ENCODE results near the gene KIRREL3. TPM values are rescaled to one million over a fixed set of nuclear protein-coding genes. Genes with fewer than 3 reads are reported as not detected.
A peak's percentile ranks its signal among the peaks of the same experiment; 100 is the strongest.

The KIRREL3 gene
- total RNA-seq, 3 donors from 2014 or later = 0.32 to 0.33 TPM; not detected in 1

- Histone ChIP-seq H3K36me3 (no peaks in the 10 kb centered on the region), H3K9me3 (no peaks in the 10 kb centered on the region), H3K4me3 (no peak overlapping the region), H3K27ac (no peak overlapping the region), H3K27me3 (peaks cover 0 to 2% of the 10 kb centered on the region in 2 donors), H3K4me1 (no peaks in the 10 kb centered on the region)
- intact Hi-C loops (cut with DNase I; ENCODE audit: low total_unique reads) = no loop called here
- DNase-seq (ENCODE audit: low spot score in 2 of 2) = no peak
- TF ChIP-seq POLR2AphosphoS5 (IDR thresholded peaks at IDR 0.05) (no peak), POLR2A (IDR thresholded peaks at IDR 0.05) (no peak), CTCF (IDR thresholded peaks at IDR 0.05) (no peak)
These were observed 564.3 kb downstream of the KIRREL3 start for GRCh38 chr11:126436209-126436755.

DNA sequence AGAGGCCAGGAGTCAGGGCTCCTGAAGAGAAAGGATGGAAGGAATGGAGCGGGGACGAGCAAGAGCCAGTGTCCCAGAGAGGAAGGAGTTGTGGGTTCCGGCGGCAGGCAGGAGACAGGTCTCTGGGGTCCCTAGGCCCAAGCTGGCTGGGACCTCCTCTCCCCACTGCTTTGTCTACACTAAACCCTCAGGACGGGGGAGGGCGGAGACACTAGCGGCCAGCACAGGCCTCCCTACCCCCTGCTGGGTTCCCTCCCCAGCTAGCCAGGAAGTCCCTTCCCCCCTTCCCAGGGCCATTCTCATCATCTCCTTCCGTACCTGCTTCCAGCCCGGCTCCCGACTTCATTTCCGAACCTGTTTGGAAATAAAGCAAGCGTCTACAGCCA, 565.6 kb downstream of the KIRREL3 start:
- Histone ChIP-seq H3K4me1 (no peaks in the 10 kb centered on the region), H3K9me3 (no peaks in the 10 kb centered on the region), H3K4me3 (no peak overlapping the region), H3K27ac (no peak overlapping the region), H3K27me3 (no peaks in the 10 kb centered on the region), H3K36me3 (no peaks in the 10 kb centered on the region)
- TF ChIP-seq CTCF (IDR thresholded peaks at IDR 0.05) (no peak), POLR2A (IDR thresholded peaks at IDR 0.05) (no peak), POLR2AphosphoS5 (IDR thresholded peaks at IDR 0.05) (no peak)
- intact Hi-C loops (cut with DNase I; ENCODE audit: low total_unique reads) = loop anchor here (2.0 kb wide), 1 partner anchor 78 kb away; no protein-coding TSS in a partner anchor
- DNase-seq (ENCODE audit: low spot score in 2 of 2) = no peak

DNA sequence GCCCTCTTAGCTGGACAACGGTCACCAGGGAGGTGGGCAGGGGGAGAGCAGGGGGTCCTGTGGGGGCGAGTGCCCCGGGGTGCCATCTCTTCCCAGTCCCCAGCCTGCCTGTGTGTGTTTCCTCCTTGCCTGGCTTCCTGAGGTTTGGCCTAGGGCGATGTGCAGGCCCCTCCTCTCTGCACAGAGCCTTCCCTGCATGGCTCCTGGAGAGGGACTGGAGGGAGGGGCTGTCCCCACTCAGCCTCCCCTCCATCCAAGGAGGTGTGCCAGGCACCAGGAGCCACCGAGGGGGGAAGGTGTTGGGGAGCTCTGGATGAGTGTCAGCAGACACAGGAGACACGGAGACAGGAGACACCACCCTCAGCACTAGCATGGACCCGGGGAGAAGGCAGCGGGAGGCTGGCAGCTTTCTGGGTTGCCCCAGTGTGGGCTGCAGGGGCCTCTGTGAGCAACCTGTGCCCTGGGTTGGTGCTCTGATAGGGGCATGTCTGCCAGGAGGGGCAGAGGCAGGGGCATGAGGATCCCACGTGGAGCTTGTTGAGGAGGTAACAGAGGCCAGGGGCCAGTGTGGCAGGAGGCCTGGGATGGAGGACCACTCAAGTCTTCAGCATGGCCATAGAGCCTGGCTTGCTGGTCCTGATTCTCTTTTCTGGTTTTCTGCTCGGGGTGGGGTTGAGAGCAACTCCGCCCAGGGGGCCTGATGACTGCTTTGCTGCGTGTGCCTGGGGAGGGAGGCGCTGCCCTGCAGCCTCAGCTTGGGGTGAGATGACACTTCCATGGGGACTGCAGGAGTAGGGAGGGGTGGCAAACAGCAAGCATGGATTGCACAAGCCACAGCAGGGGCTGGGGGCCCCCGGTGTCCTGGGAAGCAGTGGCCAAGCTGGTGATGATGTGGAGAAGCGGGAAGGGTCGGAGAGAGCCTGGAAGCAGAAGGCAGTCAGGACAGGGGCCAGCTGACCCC, 566.3 kb downstream of the KIRREL3 start:
- no peak for DNase-seq (ENCODE audit: low spot score in 2 of 2)
- intact Hi-C loops (cut with DNase I; ENCODE audit: low total_unique reads) = loop anchor here (2.0 kb wide), 1 partner anchor 79 kb away; no protein-coding TSS in a partner anchor
- Histone ChIP-seq H3K4me1 (no peaks in the 10 kb centered on the region), H3K4me3 (no peak overlapping the region), H3K27ac (no peak overlapping the region), H3K9me3 (no peaks in the 10 kb centered on the region), H3K36me3 (no peaks in the 10 kb centered on the region), H3K27me3 (no peaks in the 10 kb centered on the region)
- TF ChIP-seq POLR2A (IDR thresholded peaks at IDR 0.05) (no peak), CTCF (IDR thresholded peaks at IDR 0.05) (no peak), POLR2AphosphoS5 (IDR thresholded peaks at IDR 0.05) (no peak)

DNA sequence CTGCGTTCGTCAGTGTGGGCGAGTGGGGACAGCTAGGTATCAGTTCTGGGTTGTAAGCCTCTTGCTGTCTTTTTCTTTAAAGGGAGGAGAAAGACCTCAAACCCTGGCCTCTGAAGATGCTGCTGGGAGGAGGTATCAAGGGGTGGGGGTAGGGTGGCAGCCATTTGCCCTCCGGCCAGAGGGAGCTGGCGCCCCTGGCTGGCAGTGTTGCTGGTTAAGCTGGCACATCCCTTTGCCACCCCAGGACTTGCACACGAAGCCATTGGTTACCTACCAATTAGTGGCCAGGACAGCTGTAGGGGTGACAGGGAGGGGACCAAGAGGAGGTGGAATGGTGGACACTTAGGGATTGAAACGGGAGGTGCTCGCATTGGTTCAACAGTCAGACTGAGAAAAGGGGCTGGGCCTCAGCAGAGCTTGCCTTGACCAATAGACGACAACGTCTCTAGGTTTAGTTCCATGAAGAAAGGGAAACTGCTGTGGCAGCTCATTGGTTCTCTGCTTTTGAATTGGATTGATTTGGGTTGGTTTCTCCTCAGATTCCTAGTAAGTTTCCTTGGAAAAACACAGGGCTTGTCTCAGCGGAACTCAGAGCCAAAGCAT, 567.2 kb downstream of the KIRREL3 start:
- H3K27me3 ChIP-seq = no peaks in the 10 kb centered on the region
- no peak overlapping the region for H3K4me3 ChIP-seq
- no peak for TF ChIP-seq POLR2AphosphoS5 (IDR thresholded peaks at IDR 0.05)
- no peak for TF ChIP-seq POLR2A (IDR thresholded peaks at IDR 0.05)
- intact Hi-C loops (cut with DNase I; ENCODE audit: low total_unique reads) = no loop called here
- H3K4me1 ChIP-seq = no peaks in the 10 kb centered on the region
- H3K36me3 ChIP-seq = no peaks in the 10 kb centered on the region
- no peaks in the 10 kb centered on the region for H3K9me3 ChIP-seq
- no peak for DNase-seq (ENCODE audit: low spot score in 2 of 2)
- H3K27ac ChIP-seq = no peak overlapping the region

GRCh38 chr11:126432525-126432924, 568.0 kb downstream of the KIRREL3 start:
- intact Hi-C loops (cut with DNase I; ENCODE audit: low total_unique reads) = no loop called here
- no peaks in the 10 kb centered on the region for H3K36me3 ChIP-seq
- peak overlapping the region in 1 of 2 donors; percentile 72 for H3K27ac ChIP-seq
- H3K27me3 ChIP-seq = no peaks in the 10 kb centered on the region
- no peak overlapping the region for H3K4me3 ChIP-seq
- DNase-seq (ENCODE audit: low spot score in 2 of 2) = no peak
- H3K4me1 ChIP-seq = no peaks in the 10 kb centered on the region
- TF ChIP-seq POLR2AphosphoS5 (IDR thresholded peaks at IDR 0.05) = no peak
- no peak for TF ChIP-seq CTCF (IDR thresholded peaks at IDR 0.05)
- TF ChIP-seq POLR2A (IDR thresholded peaks at IDR 0.05) = no peak
- no peaks in the 10 kb centered on the region for H3K9me3 ChIP-seq
